Measurements from ENCODE around the gene BANF2. TPM values are rescaled to one million over a fixed set of nuclear protein-coding genes. Genes with fewer than 3 reads are reported as not detected.

BANF2 gene
- total and polyA plus RNA-seq, 11 donors = not detected

Other genes starting within 250 kb of the BANF2 start
- gene BFSP1, start 168.6 kb upstream of the BANF2 start, total RNA-seq = 1 to 10 TPM in 3 of 9 donors, under 1 TPM in 6; 0.13 to 1.4 (median 0.71) TPM
- gene BFSP1, start 168.6 kb upstream of the BANF2 start, polyA plus RNA-seq = under 1 TPM; 0.11 to 0.30 TPM
- 100 to 1,000 TPM; 447 to 697 (median 546) TPM for gene DSTN, start 129.9 kb upstream of the BANF2 start, total RNA-seq
- gene DSTN, start 129.9 kb upstream of the BANF2 start, polyA plus RNA-seq = 100 to 1,000 TPM; 473 to 738 TPM
- 10 to 100 TPM; 27.9 to 91.3 (median 40.0) TPM for gene RRBP1, start 17.7 kb upstream of the BANF2 start, total RNA-seq
- 10 to 100 TPM; 24.9 to 53.8 TPM for gene RRBP1, start 17.7 kb upstream of the BANF2 start, polyA plus RNA-seq

Measured in heart left ventricle (tissue), 11 donors.